HepG2 (cell line): Measurements from ENCODE around the gene NOL4L. TPM values are rescaled to one million over a fixed set of nuclear protein-coding genes. Genes with fewer than 3 reads are reported as not detected.
A peak's percentile ranks its signal among the peaks of the same experiment; 100 is the strongest.

Experiments used
- ATAC-seq: fragments of 200-7000 bp; cut with Tn5 transposase; 3 replicates; pipeline ENCODE4 v1.9.1; 2020; ENCODE audit warnings: mild to moderate bottlenecking, moderate library complexity
- BruUV-seq: library from RNA; stranded (reverse); fragments of 400-500 nt; replicated peaks from 2 replicates; lab custom pipeline; 2021; lab: Mats Ljungman, UMichigan
- CTCF ChIA-PET: fragments of 300-600 bp; formaldehyde crosslinking; extraction: SDS; loops from one replicate; lab custom pipeline; 2021; ENCODE audit warnings: low total read pairs, inconsistent platforms, low intra/inter-chr PET ratio; lab: Yijun Ruan, JAX
- POLR2A ChIA-PET: fragments of 350-600 bp; sonication (Branson Sonifier 250); formaldehyde crosslinking; loops from one replicate; lab custom pipeline; 2020; ENCODE audit warnings: antibody characterized with exemption, inconsistent platforms; lab: Yijun Ruan, JAX
- DNase-seq: peaks from one replicate; pipeline ENCODE4 v3.0.0-alpha.2; 2015; ENCODE audit warnings: low spot score
- FAIRE-seq: peaks from 3 replicates; lab custom pipeline; 2011; peaks lifted over from hg19 to GRCh38; lab: Jason Lieb, UNC
- H2AFZ ChIP-seq: one replicate; pipeline ENCODE4 v1.6.1; 2011; ENCODE audit warnings: low read length, inconsistent platforms
- H3K27ac ChIP-seq: fragments of 300-600 bp; 3 replicates; pipeline ENCODE4 v1.8.0; 2011; ENCODE audit warnings: mixed run types, mild to moderate bottlenecking, mixed read lengths, low read length, inconsistent platforms; ENCODE audit not compliant: insufficient read depth; ENCODE audit errors: extremely low read length
- H3K27me3 ChIP-seq, 2 experiments: fragments of 200-600 bp in 1 of 2; 2 replicates in 1 of 2; 3 replicates in 1 of 2; pipeline versions ENCODE4 v1.6.0 to v1.8.0; 2011; ENCODE audit warnings: low read length in 2 of 2, mild to moderate bottlenecking in 2 of 2, moderate library complexity in 2 of 2, inconsistent platforms in 1 of 2; ENCODE audit not compliant: insufficient read depth in 2 of 2, control insufficient read depth in 1 of 2
- H3K36me3 ChIP-seq, 2 experiments: fragments of 200-600 bp in 1 of 2; replicated peaks in 1 of 2; 2 replicates in 1 of 2; 3 replicates in 1 of 2; pipeline versions ENCODE4 v1.5.1 to v1.8.0; 2011; ENCODE audit warnings: low read length in 2 of 2, inconsistent platforms in 1 of 2; ENCODE audit not compliant: insufficient read depth in 2 of 2, control insufficient read depth in 1 of 2
- H3K4me1 ChIP-seq: 2 replicates; pipeline ENCODE4 v1.5.1; 2012; ENCODE audit warnings: low read length, inconsistent platforms; ENCODE audit not compliant: insufficient read depth
- H3K4me2 ChIP-seq: 2 replicates; pipeline ENCODE4 v1.6.0; 2011; ENCODE audit warnings: low read depth, low read length, inconsistent platforms
- H3K4me3 ChIP-seq, 3 experiments: fragments of 200-600 bp in 1 of 3; sonication (generic), shearing (Covaris generic) in 1 of 3; replicated peaks in 1 of 3; 2 replicates each; pipeline ENCODE4 v1.5.1; 2011 to 2016; ENCODE audit warnings: low read length in 3 of 3, inconsistent platforms in 2 of 3, low read depth in 2 of 3, mild to moderate bottlenecking in 2 of 3, control low read depth in 1 of 3, mixed read lengths in 1 of 3; ENCODE audit not compliant: insufficient read depth in 1 of 3
- H3K79me2 ChIP-seq: one replicate; pipeline ENCODE4 v1.6.1; 2011; ENCODE audit warnings: low read length, inconsistent platforms; ENCODE audit not compliant: insufficient read depth
- H3K9ac ChIP-seq: 2 replicates; pipeline ENCODE4 v1.6.0; 2011; ENCODE audit warnings: mild to moderate bottlenecking, low read depth, low read length, inconsistent platforms; ENCODE audit not compliant: insufficient read depth
- H3K9me3 ChIP-seq: 2 replicates; pipeline ENCODE4 v1.5.1; 2012; ENCODE audit warnings: mild to moderate bottlenecking, low read length
- H4K20me1 ChIP-seq: 2 replicates; pipeline ENCODE4 v1.6.0; 2011; ENCODE audit warnings: inconsistent platforms, mild to moderate bottlenecking, low read length, moderate library complexity; ENCODE audit not compliant: insufficient read depth
- DNMT1 ChIP-seq: sonication (generic); formaldehyde crosslinking; IDR thresholded peaks from 2 replicates; pipeline ENCODE4 v1.5.1; 2020; ENCODE audit warnings: mild to moderate bottlenecking, missing genetic modification reagents
- GZF1 ChIP-seq: sonication (generic); formaldehyde crosslinking; IDR thresholded peaks from 2 replicates; pipeline ENCODE4 v1.5.1; 2020; ENCODE audit warnings: mild to moderate bottlenecking, missing genetic modification reagents
- MLX ChIP-seq: IDR thresholded peaks from 2 replicates; pipeline ENCODE4 v1.6.1; 2016
- NFKBIZ ChIP-seq: IDR thresholded peaks from 2 replicates; pipeline ENCODE4 v1.6.1; 2018; ENCODE audit warnings: missing genetic modification reagents, missing compliant biosample characterization
- NRL ChIP-seq: sonication (generic); formaldehyde crosslinking; IDR thresholded peaks from 2 replicates; pipeline ENCODE4 v1.5.0; 2020; ENCODE audit warnings: missing genetic modification reagents, mild to moderate bottlenecking, moderate library complexity, borderline replicate concordance
- PAF1 ChIP-seq: IDR thresholded peaks from 2 replicates; pipeline ENCODE4 v1.6.1; 2016; ENCODE audit warnings: missing genetic modification reagents, missing compliant biosample characterization
- POLR2G ChIP-seq: fragments of 200-400 bp; formaldehyde crosslinking; IDR thresholded peaks from 2 replicates; pipeline ENCODE4 v1.6.1; 2018; ENCODE audit warnings: mild to moderate bottlenecking, low read depth, low read length, moderate library complexity
- RCOR2 ChIP-seq: IDR thresholded peaks from 2 replicates; pipeline ENCODE4 v1.6.1; 2016; ENCODE audit warnings: missing biosample characterization, missing genetic modification reagents
- SP4 ChIP-seq: sonication (generic); formaldehyde crosslinking; IDR thresholded peaks from 2 replicates; pipeline ENCODE4 v1.8.1; 2023; ENCODE audit warnings: mild to moderate bottlenecking, missing genetic modification reagents
- ZFP82 ChIP-seq: sonication (generic); formaldehyde crosslinking; IDR thresholded peaks from 2 replicates; pipeline ENCODE4 v1.5.1; 2020; ENCODE audit warnings: mild to moderate bottlenecking, missing genetic modification reagents, borderline replicate concordance
- ZNF430 ChIP-seq: sonication (generic); formaldehyde crosslinking; IDR thresholded peaks from 2 replicates; pipeline ENCODE4 v1.9.0; 2021; ENCODE audit warnings: mild to moderate bottlenecking, missing genetic modification reagents
- ZNF652 ChIP-seq: IDR thresholded peaks from 2 replicates; pipeline ENCODE4 v1.6.1; 2016; ENCODE audit warnings: low read depth, borderline replicate concordance
- ZNF687 ChIP-seq: sonication (generic); formaldehyde crosslinking; IDR thresholded peaks from 2 replicates; pipeline ENCODE4 v1.5.1; 2020; ENCODE audit warnings: mild to moderate bottlenecking, missing genetic modification reagents, moderate library complexity
- ZNF768 ChIP-seq: sonication (generic); formaldehyde crosslinking; IDR thresholded peaks from 2 replicates; pipeline ENCODE4 v1.4.0; 2020; ENCODE audit warnings: missing genetic modification reagents
- ZNF782 ChIP-seq: sonication (generic); formaldehyde crosslinking; IDR thresholded peaks from 2 replicates; pipeline ENCODE4 v1.4.0; 2020; ENCODE audit warnings: missing genetic modification reagents, mild to moderate bottlenecking, borderline replicate concordance
- WGBS: methylation state at CpG from one replicate; pipeline ENCODE4 v1.1.6; 2017; ENCODE audit warnings: low lambda C conversion rate; 5-methylcytosine and 5-hydroxymethylcytosine counted together
- in situ Hi-C: cut with HindIII; loops from 2 replicates; pipeline ENCODE4 v1.10.0; 2017; ENCODE audit warnings: low pct_unique_long_range_greater_than_20kb; ENCODE audit not compliant: extremely low pct_ligation_motif_present
- intact Hi-C: fragments of 100-400 bp; cut with micrococcal nuclease; formaldehyde crosslinking; loops from one replicate; pipeline ENCODE4 v1.10.0; 2022; ENCODE audit not compliant: unreplicated experiment
- polyA plus RNA-seq, 8 experiments: library from polyadenylated mRNA; depleted of rRNA in 3 of 8; stranded (reverse) in 7 of 8; unstranded in 1 of 8; fragments of >200 nt; fragmentation: Illumina TruSeq in 4 of 8; extraction: Trizol in 4 of 8; gene quantifications; 2 replicates each; pipeline versions ENCODE4 v1.2.1 to v1.2.3, GENCODE V29; 2011 to 2016; ENCODE audit warnings: low read depth in 4 of 8, missing spikeins in 1 of 8, mixed read lengths in 1 of 8; ENCODE audit not compliant: insufficient read depth in 1 of 8
- total RNA-seq, 5 experiments: library from RNA; depleted of rRNA; stranded (reverse); fragments of >200 nt; fragmentation: Illumina TruSeq; extraction: Trizol; gene quantifications; 2 replicates each; pipeline ENCODE4 v1.2.3, GENCODE V29; 2016; ENCODE audit warnings: low read depth in 1 of 5
- TF ChIP-seq, protein P1 (sequence below): sonication (generic); formaldehyde crosslinking; IDR thresholded peaks from 2 replicates; pipeline ENCODE4 v1.8.0; 2022; ENCODE audit warnings: low read depth, missing genetic modification reagents
- TF ChIP-seq, protein P2 (sequence below): sonication (generic); formaldehyde crosslinking; IDR thresholded peaks from 2 replicates; pipeline ENCODE4 v1.4.0; 2020; ENCODE audit warnings: missing genetic modification reagents; ENCODE audit errors: not compliant biosample characterization

The NOL4L gene
- total and polyA plus RNA-seq, 2 of the 13 experiments (the other 11 are each of a cell fraction or from before 2014, with no cell fraction given) = 16.6 to 35.4 TPM

GRCh38 chr20:32607324-32607723, 22.2 kb upstream of the NOL4L start:
- 41% methylated on average over 8 of the region's 8 CpGs for WGBS
- in situ Hi-C loops (no loop called here), intact Hi-C loops (no loop called here)
- no peak overlapping the region for H3K4me3 ChIP-seq
- no peaks in the 10 kb centered on the region for H3K79me2 ChIP-seq
- H3K4me1 ChIP-seq = peaks cover 62% of the 10 kb centered on the region
- FAIRE-seq (no peak), DNase-seq (no peak), ATAC-seq (peak; percentile 7)
- no peaks in the 10 kb centered on the region for H3K9me3 ChIP-seq
- BruUV-seq = no TSS peak
- peaks cover 43 to 98% of the 10 kb centered on the region in 2 experiments for H3K27me3 ChIP-seq
- H4K20me1 ChIP-seq = no peaks in the 10 kb centered on the region
- no peak overlapping the region for H3K27ac ChIP-seq
- no peak overlapping the region for H2AFZ ChIP-seq
- H3K36me3 ChIP-seq = no peaks in the 10 kb centered on the region
- POLR2A ChIA-PET = no interaction called here
- CTCF ChIA-PET = no interaction called here
- no peak overlapping the region for H3K4me2 ChIP-seq
- H3K9ac ChIP-seq = no peak overlapping the region
- TF ChIP-seq ZNF782 (CRISPR knock-in tag) (no peak), SP4 (CRISPR knock-in tag) (0 out of 2 replicates have a peak, but pooled peaks have one; percentile 34), RCOR2 (CRISPR knock-in tag) (no peak), ZNF652 (CRISPR knock-in tag) (no peak), ZNF687 (CRISPR knock-in tag) (peak; percentile 21; the same call in 1 of the 2 replicates), ZNF430 (CRISPR knock-in tag) (no peak), ZNF768 (CRISPR knock-in tag) (no peak), DNMT1 (CRISPR knock-in tag) (no peak), POLR2G (no peak), NRL (CRISPR knock-in tag) (0 out of 2 replicates have a peak, but pooled peaks have one; percentile 52), NFKBIZ (CRISPR knock-in tag) (no peak), ZFP82 (CRISPR knock-in tag) (no peak), MLX (CRISPR knock-in tag) (no peak), PAF1 (CRISPR knock-in tag) (no peak), GZF1 (CRISPR knock-in tag) (no peak)
- TF ChIP-seq, protein P1, sequence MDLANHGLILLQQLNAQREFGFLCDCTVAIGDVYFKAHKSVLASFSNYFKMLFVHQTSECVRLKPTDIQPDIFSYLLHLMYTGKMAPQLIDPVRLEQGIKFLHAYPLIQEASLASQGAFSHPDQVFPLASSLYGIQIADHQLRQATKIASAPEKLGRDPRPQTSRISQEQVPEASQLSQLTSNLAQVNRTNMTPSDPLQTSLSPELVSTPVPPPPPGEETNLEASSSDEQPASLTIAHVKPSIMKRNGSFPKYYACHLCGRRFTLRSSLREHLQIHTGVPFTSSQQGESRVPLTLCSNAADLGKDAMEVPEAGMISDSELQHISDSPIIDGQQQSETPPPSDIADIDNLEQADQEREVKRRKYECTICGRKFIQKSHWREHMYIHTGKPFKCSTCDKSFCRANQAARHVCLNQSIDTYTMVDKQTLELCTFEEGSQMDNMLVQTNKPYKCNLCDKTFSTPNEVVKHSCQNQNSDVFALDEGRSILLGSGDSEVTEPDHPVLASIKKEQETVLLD (CRISPR knock-in tag) = no peak
- TF ChIP-seq, protein P2, sequence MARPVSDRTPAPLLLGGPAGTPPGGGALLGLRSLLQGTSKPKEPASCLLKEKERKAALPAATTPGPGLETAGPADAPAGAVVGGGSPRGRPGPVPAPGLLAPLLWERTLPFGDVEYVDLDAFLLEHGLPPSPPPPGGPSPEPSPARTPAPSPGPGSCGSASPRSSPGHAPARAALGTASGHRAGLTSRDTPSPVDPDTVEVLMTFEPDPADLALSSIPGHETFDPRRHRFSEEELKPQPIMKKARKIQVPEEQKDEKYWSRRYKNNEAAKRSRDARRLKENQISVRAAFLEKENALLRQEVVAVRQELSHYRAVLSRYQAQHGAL (CRISPR knock-in tag) = no peak
